Neural cell (in vitro differentiated cells): ENCODE measurements around the gene NR5A1. TPM values are rescaled to one million over a fixed set of nuclear protein-coding genes. Genes with fewer than 3 reads are reported as not detected.

Source experiments
- H2AFZ ChIP-seq: fragments of 200-600, 300-800 bp; sonication (generic), shearing (Covaris generic); 2 replicates; pipeline ENCODE4 v1.6.0; 2014; ENCODE audit warnings: low read depth, mild to moderate bottlenecking, antibody characterized with exemption, low read length, moderate library complexity
- H3F3A ChIP-seq: fragments of 200-600 bp; shearing (Covaris generic); 2 replicates; pipeline ENCODE4 v1.6.1; 2016; ENCODE audit warnings: mild to moderate bottlenecking, moderate library complexity, mixed read lengths, antibody characterized with exemption, low read length; ENCODE audit not compliant: insufficient read depth, poor library complexity, severe bottlenecking
- H3K27ac ChIP-seq: fragments of 200-600, 300-800 bp; sonication (generic), shearing (Covaris generic); 2 replicates; pipeline ENCODE4 v1.5.1; 2014; ENCODE audit warnings: mild to moderate bottlenecking, low read length, moderate library complexity
- H3K27me3 ChIP-seq: fragments of 300-800, 200-600 bp; sonication (generic), shearing (Covaris generic); 2 replicates; pipeline ENCODE4 v1.6.0; 2014; ENCODE audit warnings: mild to moderate bottlenecking, low read depth, low read length, moderate library complexity; ENCODE audit not compliant: insufficient read depth
- H3K36me3 ChIP-seq: fragments of 300-800, 200-600 bp; sonication (generic), shearing (Covaris generic); 2 replicates; pipeline ENCODE4 v1.5.1; 2014; ENCODE audit warnings: mild to moderate bottlenecking, antibody characterized with exemption, low read length, moderate library complexity; ENCODE audit not compliant: insufficient read depth
- H3K4me2 ChIP-seq: fragments of 300-800, 200-600 bp; sonication (generic), shearing (Covaris generic); 2 replicates; pipeline ENCODE4 v1.6.0; 2014; ENCODE audit warnings: mild to moderate bottlenecking, low read length
- H3K4me3 ChIP-seq: fragments of 300-800, 200-600 bp; sonication (generic), shearing (Covaris generic); 2 replicates; pipeline ENCODE4 v1.5.1; 2014; ENCODE audit warnings: mild to moderate bottlenecking, low read length, moderate library complexity
- H3K79me2 ChIP-seq: fragments of 200-600 bp; shearing (Covaris generic); replicated peaks from 2 replicates; pipeline ENCODE4 v1.6.0; 2014; ENCODE audit warnings: mild to moderate bottlenecking, low read length, moderate library complexity; ENCODE audit not compliant: insufficient read depth
- H3K9ac ChIP-seq: fragments of 300-800, 200-600 bp; sonication (generic), shearing (Covaris generic); 2 replicates; pipeline ENCODE4 v1.6.1; 2016; ENCODE audit warnings: mild to moderate bottlenecking, low read length, mixed read lengths
- H3K9me2 ChIP-seq: fragments of 200-600 bp; shearing (Covaris generic); 2 replicates; pipeline ENCODE4 v1.6.1; 2016; ENCODE audit warnings: mild to moderate bottlenecking, low read length, mixed read lengths; ENCODE audit not compliant: insufficient read depth
- H3K9me3 ChIP-seq: fragments of 200-600, 300-800 bp; sonication (generic), shearing (Covaris generic); 2 replicates; pipeline ENCODE4 v1.6.1; 2016; ENCODE audit warnings: mild to moderate bottlenecking, mixed run types, low read length, moderate library complexity, mixed read lengths
- H4K20me1 ChIP-seq: fragments of 200-600 bp; shearing (Covaris generic); 2 replicates; pipeline ENCODE4 v1.6.1; 2016; ENCODE audit warnings: mild to moderate bottlenecking, mixed run types; ENCODE audit not compliant: insufficient read depth
- CTCF ChIP-seq: fragments of 450-650 bp; IDR thresholded peaks from 2 replicates; pipeline ENCODE4 v1.5.1; 2014; ENCODE audit warnings: antibody characterized with exemption, mild to moderate bottlenecking, moderate library complexity; ENCODE audit not compliant: poor library complexity, severe bottlenecking
- EP300 ChIP-seq: fragments of 450-650 bp; conservative IDR thresholded peaks from 2 replicates; pipeline ENCODE4 v1.6.1; 2014; ENCODE audit warnings: antibody characterized with exemption, mild to moderate bottlenecking, moderate library complexity; ENCODE audit not compliant: poor library complexity, severe bottlenecking
- EZH2 ChIP-seq: fragments of 200-600, 300-800 bp; shearing (Covaris generic), sonication (generic); IDR thresholded peaks from 2 replicates; pipeline ENCODE4 v1.6.1; 2014; ENCODE audit warnings: antibody characterized with exemption, low read length, borderline replicate concordance, mild to moderate bottlenecking; ENCODE audit not compliant: insufficient read depth, poor library complexity, severe bottlenecking
- MXI1 ChIP-seq: fragments of 450-650 bp; conservative IDR thresholded peaks from 2 replicates; pipeline ENCODE4 v1.6.1; 2014; ENCODE audit warnings: antibody characterized with exemption, mild to moderate bottlenecking; ENCODE audit not compliant: poor library complexity, severe bottlenecking
- POLR2AphosphoS5 ChIP-seq: IDR thresholded peaks from 2 replicates; pipeline ENCODE4 v1.6.1; 2012
- RAD21 ChIP-seq: fragments of 450-650 bp; conservative IDR thresholded peaks from 2 replicates; pipeline ENCODE4 v1.6.1; 2014; ENCODE audit warnings: antibody characterized with exemption, mild to moderate bottlenecking, moderate library complexity
- SMC3 ChIP-seq: fragments of 450-650 bp; conservative IDR thresholded peaks from 2 replicates; pipeline ENCODE4 v1.6.1; 2014; ENCODE audit warnings: antibody characterized with exemption, mild to moderate bottlenecking, moderate library complexity; ENCODE audit not compliant: poor library complexity
- TAF1 ChIP-seq: IDR thresholded peaks from 2 replicates; pipeline ENCODE4 v1.6.1; 2012; ENCODE audit warnings: low read depth
- polyA plus RNA-seq: library from polyadenylated mRNA; depleted of rRNA; stranded (reverse); fragments of >200 nt; gene quantifications from 2 replicates; pipeline ENCODE4 v1.2.3, GENCODE V29; 2014
- TF ChIP-seq, protein P1 (sequence below): IDR thresholded peaks from 2 replicates; pipeline ENCODE4 v1.6.1; 2012; ENCODE audit warnings: borderline replicate concordance

Gene NR5A1
- polyA plus RNA-seq, 1 donor from 2014 or later = 0.09 TPM

- H3K4me2 ChIP-seq = no peak overlapping the region
- H3K27me3 ChIP-seq = peaks cover 9% of the 10 kb centered on the region
- no peaks in the 10 kb centered on the region for H3K9me2 ChIP-seq
- H4K20me1 ChIP-seq = no peaks in the 10 kb centered on the region
- H3F3A ChIP-seq = no peaks in the 10 kb centered on the region
- H3K79me2 ChIP-seq = no peaks in the 10 kb centered on the region
- H3K4me3 ChIP-seq = no peak overlapping the region
- no peak overlapping the region for H2AFZ ChIP-seq
- H3K27ac ChIP-seq = no peak overlapping the region
- no peak for TF ChIP-seq EP300
- no peak for TF ChIP-seq SMC3
- no peak for TF ChIP-seq MXI1
- TF ChIP-seq TAF1 = no peak
- no peak for TF ChIP-seq POLR2AphosphoS5
- TF ChIP-seq, protein P1, sequence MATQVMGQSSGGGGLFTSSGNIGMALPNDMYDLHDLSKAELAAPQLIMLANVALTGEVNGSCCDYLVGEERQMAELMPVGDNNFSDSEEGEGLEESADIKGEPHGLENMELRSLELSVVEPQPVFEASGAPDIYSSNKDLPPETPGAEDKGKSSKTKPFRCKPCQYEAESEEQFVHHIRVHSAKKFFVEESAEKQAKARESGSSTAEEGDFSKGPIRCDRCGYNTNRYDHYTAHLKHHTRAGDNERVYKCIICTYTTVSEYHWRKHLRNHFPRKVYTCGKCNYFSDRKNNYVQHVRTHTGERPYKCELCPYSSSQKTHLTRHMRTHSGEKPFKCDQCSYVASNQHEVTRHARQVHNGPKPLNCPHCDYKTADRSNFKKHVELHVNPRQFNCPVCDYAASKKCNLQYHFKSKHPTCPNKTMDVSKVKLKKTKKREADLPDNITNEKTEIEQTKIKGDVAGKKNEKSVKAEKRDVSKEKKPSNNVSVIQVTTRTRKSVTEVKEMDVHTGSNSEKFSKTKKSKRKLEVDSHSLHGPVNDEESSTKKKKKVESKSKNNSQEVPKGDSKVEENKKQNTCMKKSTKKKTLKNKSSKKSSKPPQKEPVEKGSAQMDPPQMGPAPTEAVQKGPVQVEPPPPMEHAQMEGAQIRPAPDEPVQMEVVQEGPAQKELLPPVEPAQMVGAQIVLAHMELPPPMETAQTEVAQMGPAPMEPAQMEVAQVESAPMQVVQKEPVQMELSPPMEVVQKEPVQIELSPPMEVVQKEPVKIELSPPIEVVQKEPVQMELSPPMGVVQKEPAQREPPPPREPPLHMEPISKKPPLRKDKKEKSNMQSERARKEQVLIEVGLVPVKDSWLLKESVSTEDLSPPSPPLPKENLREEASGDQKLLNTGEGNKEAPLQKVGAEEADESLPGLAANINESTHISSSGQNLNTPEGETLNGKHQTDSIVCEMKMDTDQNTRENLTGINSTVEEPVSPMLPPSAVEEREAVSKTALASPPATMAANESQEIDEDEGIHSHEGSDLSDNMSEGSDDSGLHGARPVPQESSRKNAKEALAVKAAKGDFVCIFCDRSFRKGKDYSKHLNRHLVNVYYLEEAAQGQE = no peak
- TF ChIP-seq CTCF = no peak
- no peak for TF ChIP-seq RAD21
- TF ChIP-seq EZH2 = no peak
- no peaks in the 10 kb centered on the region for H3K36me3 ChIP-seq
- no peaks in the 10 kb centered on the region for H3K9me3 ChIP-seq
- no peak overlapping the region for H3K9ac ChIP-seq
Observed at GRCh38 chr9:124491049-124491975, 15.9 kb downstream of the NR5A1 start.

DNA sequence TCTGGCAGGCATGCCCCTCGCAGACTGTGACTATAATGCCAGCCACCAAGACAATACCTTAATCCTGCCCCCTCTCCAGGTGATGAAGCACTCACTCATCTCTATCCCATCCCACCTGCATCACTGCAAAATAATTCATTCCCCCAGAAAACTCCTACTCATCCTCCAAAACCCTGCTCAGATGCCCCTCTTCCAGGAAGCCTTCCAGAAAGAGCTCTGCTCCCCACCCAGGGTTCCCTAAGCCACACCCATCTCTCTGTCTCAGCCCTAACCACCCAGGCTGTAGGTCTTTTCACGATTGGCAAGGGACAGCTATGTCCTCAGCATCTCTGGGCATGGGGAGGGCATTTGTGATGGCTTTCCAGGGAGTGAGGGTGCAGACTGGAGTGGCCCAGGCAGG, 17.2 kb downstream of the NR5A1 start:
- H3F3A ChIP-seq = no peaks in the 10 kb centered on the region
- H3K9me3 ChIP-seq = no peaks in the 10 kb centered on the region
- peaks cover 9% of the 10 kb centered on the region for H3K27me3 ChIP-seq
- H3K36me3 ChIP-seq = no peaks in the 10 kb centered on the region
- H3K9ac ChIP-seq = no peak overlapping the region
- H3K9me2 ChIP-seq = no peaks in the 10 kb centered on the region
- H3K79me2 ChIP-seq = no peaks in the 10 kb centered on the region
- no peak overlapping the region for H3K4me3 ChIP-seq
- TF ChIP-seq MXI1 (no peak), CTCF (no peak), EP300 (no peak), POLR2AphosphoS5 (no peak), RAD21 (no peak), SMC3 (no peak), TAF1 (no peak), EZH2 (no peak)
- TF ChIP-seq, protein P1 = no peak
- H2AFZ ChIP-seq = no peak overlapping the region
- no peak overlapping the region for H3K4me2 ChIP-seq
- no peaks in the 10 kb centered on the region for H4K20me1 ChIP-seq
- no peak overlapping the region for H3K27ac ChIP-seq
